Activated CD8-positive, alpha-beta memory T cell treated with anti-CD3 and anti-CD28 coated beads for 48 hours (primary cell): Measurements from ENCODE around the gene CEP89.
"Not testable (repeated sequence)": the region's sequence is repeated elsewhere in the genome, so short reads cannot be mapped to it uniquely, and the experiment has no call there.

Experiments
- DNase-seq, 3 experiments: peaks; one replicate each; pipeline ENCODE4 v3.0.0-alpha.2; 2020; ENCODE audit warnings: low read depth in 2 of 3, low spot score in 2 of 3

Gene CEP89

DNA sequence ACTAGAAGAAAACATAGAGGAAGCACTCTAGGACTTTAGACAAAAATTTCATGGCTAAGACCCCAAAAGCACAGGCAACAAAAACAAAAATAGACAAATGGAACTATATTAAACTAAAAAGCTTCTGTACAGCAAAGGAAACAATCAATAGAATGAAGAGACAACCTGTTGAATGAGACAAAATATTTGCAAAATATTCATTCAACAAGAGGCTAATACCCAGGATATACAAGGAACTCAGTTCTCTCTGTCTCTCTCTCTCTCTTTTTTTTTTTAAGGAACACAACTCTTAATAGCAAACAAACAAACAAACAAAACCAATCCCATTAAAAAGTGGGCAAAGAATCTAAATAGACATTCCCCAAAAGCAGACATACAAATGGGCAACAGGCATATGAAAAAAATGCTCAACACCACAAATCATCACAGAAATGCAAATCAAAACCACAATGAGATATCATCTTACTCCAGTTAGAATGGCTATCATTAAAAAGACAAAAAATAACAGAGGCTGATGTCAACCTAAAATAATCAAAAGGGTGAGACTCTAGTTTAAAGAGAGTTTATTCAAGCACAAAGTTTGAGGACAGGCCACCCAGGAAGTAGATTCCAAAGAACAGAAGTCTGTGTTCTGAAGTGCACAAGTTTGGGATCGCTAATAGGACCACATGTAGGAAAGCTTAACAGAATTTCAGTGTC, 75.1 kb downstream of the CEP89 start:
- no peak for DNase-seq

DNA sequence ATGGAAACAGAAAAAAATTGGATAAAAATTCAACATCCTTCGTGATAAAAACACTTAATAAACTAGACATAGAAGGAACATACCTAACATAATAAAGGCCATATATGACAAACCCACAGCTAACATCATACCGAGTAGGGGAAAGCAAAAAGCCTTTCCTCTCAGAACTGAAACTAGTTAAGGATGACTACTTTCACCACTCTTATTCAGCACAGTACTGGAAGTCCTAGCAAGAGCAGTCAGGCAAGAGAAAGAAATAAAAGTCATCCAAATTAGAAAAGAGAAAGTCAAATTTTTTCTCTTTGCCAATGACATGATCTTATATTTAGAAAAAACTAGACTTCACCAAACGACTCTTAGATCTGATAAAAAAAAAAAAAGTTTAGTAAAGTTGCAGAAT, 76.4 kb downstream of the CEP89 start:
- no peak for DNase-seq

- DNase-seq: no peak
These were observed 80.1 kb downstream of the CEP89 start for GRCh38 chr19:32891609-32892008.

GRCh38 chr19:32890841-32891240, 80.9 kb downstream of the CEP89 start:
- no peak for DNase-seq

DNA sequence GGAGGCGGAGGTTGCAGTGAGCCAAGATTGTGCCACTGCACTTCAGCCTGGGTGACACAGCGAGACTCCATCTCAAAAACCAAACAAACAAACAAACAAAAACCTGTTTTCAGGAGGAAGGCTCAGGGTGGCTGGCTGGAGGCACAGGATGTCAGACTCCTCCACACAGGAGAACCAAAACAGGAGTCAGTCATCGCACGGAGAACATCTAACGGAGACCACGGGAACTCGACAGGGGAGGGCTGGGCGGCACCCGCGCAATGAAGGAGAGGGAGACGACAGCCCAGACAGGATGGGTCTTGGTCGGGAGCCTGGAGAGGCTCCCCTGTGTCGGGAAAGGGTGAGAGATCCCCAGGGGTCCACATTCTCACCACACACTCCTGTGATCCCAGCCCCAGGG, 81.4 kb downstream of the CEP89 start:
- DNase-seq: no peak

GRCh38 chr19:32889137-32889934, 82.4 kb downstream of the CEP89 start:
- no peak for DNase-seq

GRCh38 chr19:32887572-32888215, 84.1 kb downstream of the CEP89 start:
- no peak for DNase-seq

- DNase-seq: no peak
These were observed 85.5 kb downstream of the CEP89 start for GRCh38 chr19:32886241-32886640.

- DNase-seq: not testable (repeated sequence)
These were observed 86.5 kb downstream of the CEP89 start for GRCh38 chr19:32885255-32885654.

DNA sequence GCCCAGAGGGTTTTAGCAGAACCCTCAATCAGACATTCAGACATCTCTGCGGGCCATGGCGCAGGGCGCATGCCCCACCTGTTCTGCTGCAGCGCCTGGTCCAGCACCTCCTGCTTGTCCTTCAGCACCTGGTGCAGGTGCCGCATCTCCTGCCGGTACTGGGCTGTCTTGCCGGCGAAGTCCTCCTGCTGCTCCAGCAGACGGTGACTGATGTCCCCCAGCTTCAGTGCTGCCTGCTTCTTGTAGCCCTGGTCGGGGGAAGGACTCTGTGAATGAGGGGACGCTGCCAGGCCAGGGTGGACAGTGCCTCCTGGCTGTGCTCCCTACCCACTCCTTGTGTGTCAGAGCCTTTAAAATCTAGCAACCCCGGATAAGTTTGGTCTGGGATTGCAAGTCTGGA, 90.0 kb downstream of the CEP89 start:
- DNase-seq: no peak

GRCh38 chr19:32880622-32881021, 91.1 kb downstream of the CEP89 start:
- no peak for DNase-seq

- no peak for DNase-seq
These were observed 92.0 kb downstream of the CEP89 start for GRCh38 chr19:32879741-32880140.

GRCh38 chr19:32878988-32879387, 92.8 kb downstream of the CEP89 start:
- no peak for DNase-seq

- DNase-seq: no peak
These were observed 93.6 kb downstream of the CEP89 start for GRCh38 chr19:32877977-32878745.

DNA sequence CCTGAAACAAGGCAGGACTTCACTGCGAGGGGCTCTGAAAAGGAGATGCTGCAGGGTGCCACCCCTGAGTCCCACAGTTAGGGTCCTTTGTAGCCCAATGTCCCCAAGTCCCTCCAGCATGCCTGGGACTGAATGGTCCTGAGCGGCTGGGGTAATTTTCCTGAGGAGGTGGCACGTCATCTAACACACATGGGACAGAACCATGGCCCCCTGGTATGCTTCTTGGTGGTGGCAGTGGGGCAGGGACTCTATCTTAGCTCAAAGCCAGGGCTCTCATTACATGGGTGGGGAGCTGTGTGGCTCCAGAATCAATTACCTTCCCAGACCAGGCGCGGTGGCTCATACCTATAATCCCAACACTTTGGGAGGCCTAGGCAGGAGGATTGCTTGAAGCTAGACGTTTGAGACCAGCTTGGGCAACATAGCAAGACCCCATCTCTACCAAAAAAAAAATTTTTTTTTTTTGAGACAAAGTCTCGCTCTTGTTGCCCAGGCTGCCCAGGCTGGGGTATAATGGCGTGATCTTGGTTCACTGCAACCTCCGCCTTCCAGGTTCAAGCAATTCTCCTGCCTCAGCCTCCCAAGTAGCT, 94.3 kb downstream of the CEP89 start:
- DNase-seq: no peak

DNA sequence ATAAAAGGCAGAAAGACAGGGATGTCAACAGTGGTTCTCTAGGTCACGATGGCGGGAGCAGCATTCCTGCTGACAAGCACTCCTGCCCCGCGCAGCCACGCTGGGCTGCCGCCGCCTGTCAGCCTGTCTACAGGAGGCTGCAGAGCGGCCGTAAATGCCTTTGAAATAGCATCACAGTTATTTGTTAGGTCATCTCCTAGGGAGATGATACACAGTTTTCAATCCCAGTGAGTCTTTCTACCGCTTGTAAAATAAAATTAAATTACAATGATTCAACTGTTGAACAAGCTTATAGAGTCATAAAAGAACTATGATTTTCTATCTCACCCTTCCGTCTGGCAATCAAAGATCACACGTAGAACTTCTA, 94.9 kb downstream of the CEP89 start:
- no peak for DNase-seq

DNA sequence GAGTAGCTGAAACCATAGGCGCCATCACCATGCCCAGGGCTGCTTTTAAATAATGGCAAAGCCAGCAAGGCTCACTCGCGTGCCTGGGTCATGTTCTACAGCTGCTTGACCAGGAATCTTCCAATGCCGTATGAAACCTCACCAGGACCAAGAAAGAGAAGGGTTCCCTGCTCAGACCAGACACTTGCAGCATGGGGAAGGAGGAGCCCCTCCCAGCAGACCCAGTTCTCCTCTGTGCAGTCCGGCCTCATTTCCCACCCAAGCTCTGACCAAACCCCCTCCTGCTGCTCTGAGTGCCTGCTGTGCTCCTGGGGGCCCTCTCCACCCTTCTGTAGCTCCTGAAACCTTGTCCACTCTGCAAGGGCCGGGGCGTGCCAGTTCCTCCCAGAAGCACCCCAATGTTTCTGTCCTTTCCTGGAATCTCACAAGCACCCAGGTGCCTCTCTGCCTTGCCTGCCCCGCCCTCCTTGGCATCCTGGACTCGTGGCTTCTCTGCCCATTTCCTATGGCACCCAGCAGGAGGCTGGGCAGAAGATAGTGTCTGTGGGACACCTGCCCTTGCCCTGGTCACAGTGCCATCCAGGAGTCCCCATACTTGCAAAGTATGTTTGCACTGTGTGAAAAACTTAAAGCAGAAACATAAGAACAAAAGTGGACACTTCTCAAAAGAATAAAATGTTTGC, 95.4 kb downstream of the CEP89 start:
- no peak for DNase-seq

DNA sequence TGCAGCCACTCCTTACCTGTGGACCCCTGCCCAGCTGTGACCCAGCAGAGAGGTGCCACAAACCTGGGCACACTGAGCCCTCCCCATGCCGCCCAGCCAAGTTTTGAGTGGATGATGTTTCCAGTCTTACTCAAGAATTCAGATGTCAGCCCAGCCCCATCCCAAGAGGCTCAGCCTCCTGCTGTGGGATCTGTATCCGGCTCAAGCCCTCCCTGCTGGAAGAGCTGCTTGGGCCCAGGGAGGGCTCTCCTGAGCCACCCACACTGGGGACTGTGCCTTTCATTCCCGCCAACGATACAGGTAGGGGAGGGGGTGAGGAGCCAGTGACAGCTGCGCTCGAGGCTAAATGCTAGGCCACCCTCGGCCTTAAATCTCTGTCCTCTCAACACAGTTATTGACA, 96.3 kb downstream of the CEP89 start:
- no peak for DNase-seq

GRCh38 chr19:32874605-32875004, 97.2 kb downstream of the CEP89 start:
- no peak for DNase-seq

GRCh38 chr19:32873247-32873959, 98.4 kb downstream of the CEP89 start:
- peak in 1 of 3 experiments; percentile 10 for DNase-seq
